Trophoblast cell (in vitro differentiated cells and primary cell): Measurements from ENCODE around the gene AIG1.

Experiments used
- DNase-seq, 2 donors: peaks; one replicate each; pipeline ENCODE4 v3.0.0-alpha.2; 2016
- H2AFZ ChIP-seq: 2 replicates; pipeline ENCODE4 v1.6.1; 2013; ENCODE audit warnings: low read length, moderate library complexity, mild to moderate bottlenecking; ENCODE audit not compliant: insufficient read depth, poor library complexity
- H2AK5ac ChIP-seq: 2 replicates; pipeline ENCODE4 v1.6.1; 2013; ENCODE audit warnings: mild to moderate bottlenecking, low read length
- H2BK120ac ChIP-seq: 2 replicates; pipeline ENCODE4 v1.6.1; 2013; ENCODE audit warnings: low read length, mild to moderate bottlenecking, moderate library complexity; ENCODE audit not compliant: insufficient read depth, poor library complexity
- H2BK12ac ChIP-seq: 2 replicates; pipeline ENCODE4 v1.6.1; 2013; ENCODE audit warnings: mild to moderate bottlenecking, low read length, moderate library complexity
- H2BK5ac ChIP-seq: 2 replicates; pipeline ENCODE4 v1.6.1; 2013; ENCODE audit warnings: low read length, low read depth, moderate library complexity, mild to moderate bottlenecking; ENCODE audit not compliant: poor library complexity
- H3K14ac ChIP-seq: 2 replicates; pipeline ENCODE4 v1.6.1; 2013; ENCODE audit warnings: mild to moderate bottlenecking, low read length
- H3K18ac ChIP-seq: 2 replicates; pipeline ENCODE4 v1.6.1; 2013; ENCODE audit warnings: mild to moderate bottlenecking, low read length
- H3K23ac ChIP-seq: 2 replicates; pipeline ENCODE4 v1.6.1; 2013; ENCODE audit warnings: low read length
- H3K27ac ChIP-seq: 2 replicates; pipeline ENCODE4 v1.5.1; 2013; ENCODE audit warnings: low read depth, mild to moderate bottlenecking, inconsistent platforms, low read length, moderate library complexity
- H3K27me3 ChIP-seq: 2 replicates; pipeline ENCODE4 v1.6.1; 2013; ENCODE audit warnings: inconsistent platforms, mild to moderate bottlenecking, low read length, moderate library complexity; ENCODE audit not compliant: insufficient read depth
- H3K36me3 ChIP-seq, 2 experiments: 1 replicate in 1 of 2; 2 replicates in 1 of 2; pipeline ENCODE4 v1.6.1; 2013; ENCODE audit warnings: low read length in 2 of 2, mild to moderate bottlenecking in 2 of 2, moderate library complexity in 1 of 2; ENCODE audit not compliant: insufficient read depth in 2 of 2, control insufficient read depth in 1 of 2
- H3K4ac ChIP-seq: 2 replicates; pipeline ENCODE4 v1.6.1; 2013; ENCODE audit warnings: low read depth, mild to moderate bottlenecking, low read length, moderate library complexity
- H3K4me1 ChIP-seq, 2 experiments: 1 replicate in 1 of 2; 2 replicates in 1 of 2; pipeline ENCODE4 v1.6.1; 2013; ENCODE audit warnings: low read length in 2 of 2, mild to moderate bottlenecking in 2 of 2, moderate library complexity in 1 of 2; ENCODE audit not compliant: insufficient read depth in 2 of 2, control insufficient read depth in 1 of 2
- H3K4me2 ChIP-seq: 2 replicates; pipeline ENCODE4 v1.6.1; 2013; ENCODE audit warnings: inconsistent platforms, mild to moderate bottlenecking, low read length, moderate library complexity
- H3K4me3 ChIP-seq: 2 replicates; pipeline ENCODE4 v1.5.1; 2013; ENCODE audit warnings: mild to moderate bottlenecking, low read depth, low read length, inconsistent platforms
- H3K79me1 ChIP-seq: one replicate; pipeline ENCODE4 v1.6.1; 2013; ENCODE audit warnings: low read length
- H3K79me2 ChIP-seq: 2 replicates; pipeline ENCODE4 v1.6.1; 2013; ENCODE audit warnings: low read length, mild to moderate bottlenecking; ENCODE audit not compliant: control insufficient read depth, insufficient read depth, poor library complexity
- H3K9ac ChIP-seq: 2 replicates; pipeline ENCODE4 v1.6.1; 2013; ENCODE audit warnings: mild to moderate bottlenecking, low read length
- H3K9me3 ChIP-seq: 2 replicates; pipeline ENCODE4 v1.6.1; 2013; ENCODE audit warnings: low read depth, mild to moderate bottlenecking, control low read depth, inconsistent platforms, low read length; ENCODE audit not compliant: insufficient read depth
- H4K12ac ChIP-seq: 2 replicates; pipeline ENCODE4 v1.6.1; 2013; ENCODE audit warnings: low read depth, mild to moderate bottlenecking, low read length, moderate library complexity
- H4K8ac ChIP-seq: 2 replicates; pipeline ENCODE4 v1.6.1; 2013; ENCODE audit warnings: low read depth, mild to moderate bottlenecking, low read length, moderate library complexity
- H4K91ac ChIP-seq: one replicate; pipeline ENCODE4 v1.6.1; 2013; ENCODE audit warnings: low read depth, mild to moderate bottlenecking, low read length, moderate library complexity
- WGBS: extraction: QIAGEN DNeasy Blood & Tissue Kit; methylation state at CpG from one replicate; pipeline ENCODE4 v1.1.7; 2013; ENCODE audit warnings: missing lambda C conversion rate; ENCODE audit not compliant: insufficient read length, insufficient coverage; ENCODE audit errors: extremely low coverage; 5-methylcytosine and 5-hydroxymethylcytosine counted together

The AIG1 gene

GRCh38 chr6:143026696-143027449 is 33.8 kb upstream of the AIG1 start:
- Histone ChIP-seq H3K4ac (no peak overlapping the region), H3K14ac (no peak overlapping the region), H3K27me3 (no peaks in the 10 kb centered on the region), H3K9me3 (no peaks in the 10 kb centered on the region), H3K36me3 (no peaks in the 10 kb centered on the region), H3K23ac (no peak overlapping the region), H3K9ac (no peak overlapping the region), H4K91ac (no peak overlapping the region), H3K4me2 (no peak overlapping the region), H3K79me1 (no peaks in the 10 kb centered on the region), H3K27ac (no peak overlapping the region), H4K8ac (no peak overlapping the region), H3K4me1 (no peaks in the 10 kb centered on the region), H2AFZ (no peak overlapping the region), H4K12ac (no peak overlapping the region), H3K4me3 (no peak overlapping the region), H3K18ac (no peak overlapping the region), H3K79me2 (no peaks in the 10 kb centered on the region), H2BK5ac (no peak overlapping the region), H2AK5ac (no peak overlapping the region), H2BK120ac (no peak overlapping the region), H2BK12ac (no peak overlapping the region)
- no CpG with 5 or more reads among the region's 5 CpGs for WGBS
- DNase-seq = peak; percentile 35 to 41

DNA sequence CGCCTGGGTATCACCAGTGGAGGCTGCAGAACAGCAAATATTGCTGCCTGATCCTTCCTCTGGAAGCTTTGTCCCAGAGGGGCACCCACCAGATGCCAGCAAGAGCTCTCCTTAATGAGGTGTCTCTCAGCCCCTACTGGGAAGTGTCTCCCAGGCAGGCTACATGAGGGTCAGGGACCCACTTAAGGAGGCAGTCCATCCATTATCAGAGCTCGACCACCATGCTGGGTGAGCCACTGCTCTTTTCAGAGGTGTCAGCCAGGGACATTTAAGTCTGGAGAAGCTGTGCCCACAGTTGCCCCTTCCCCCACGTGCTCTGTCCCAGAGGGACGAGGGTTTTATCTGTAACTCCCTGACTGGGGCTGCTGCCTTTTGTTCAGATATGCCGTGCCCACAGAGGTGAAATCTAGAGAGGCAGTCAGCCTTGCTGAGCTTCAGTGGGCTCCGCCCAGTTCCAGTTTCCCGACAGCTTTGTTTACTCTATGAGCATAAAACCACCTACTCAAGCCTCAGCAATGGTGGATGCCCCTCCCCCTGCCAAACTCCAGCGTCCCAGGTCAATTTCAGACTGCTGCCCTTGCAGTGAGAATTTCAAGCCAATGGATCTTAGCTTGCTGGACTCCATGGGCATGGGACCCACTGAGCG is 25.9 kb upstream of the AIG1 start:
- Histone ChIP-seq H3K4me3 (peak overlapping the region; percentile 57), H4K8ac (no peak overlapping the region), H3K27me3 (no peaks in the 10 kb centered on the region), H3K18ac (no peak overlapping the region), H3K4me2 (no peak overlapping the region), H3K4ac (no peak overlapping the region), H3K79me2 (no peaks in the 10 kb centered on the region), H3K79me1 (no peaks in the 10 kb centered on the region), H4K12ac (no peak overlapping the region), H3K27ac (no peak overlapping the region), H2BK12ac (no peak overlapping the region), H3K14ac (no peak overlapping the region), H2BK120ac (no peak overlapping the region), H3K9me3 (peaks cover 6% of the 10 kb centered on the region), H3K9ac (no peak overlapping the region), H2AK5ac (no peak overlapping the region), H3K36me3 (no peaks in the 10 kb centered on the region), H2BK5ac (no peak overlapping the region), H3K4me1 (no peaks in the 10 kb centered on the region), H4K91ac (no peak overlapping the region), H3K23ac (no peak overlapping the region), H2AFZ (no peak overlapping the region)
- DNase-seq = no peak
- no CpG with 5 or more reads among the region's 9 CpGs for WGBS

GRCh38 chr6:143037470-143037869 is 23.2 kb upstream of the AIG1 start:
- Histone ChIP-seq H3K79me2 (no peaks in the 10 kb centered on the region), H3K4me2 (no peak overlapping the region), H3K23ac (no peak overlapping the region), H3K9ac (no peak overlapping the region), H3K14ac (no peak overlapping the region), H3K18ac (no peak overlapping the region), H2BK5ac (no peak overlapping the region), H4K8ac (no peak overlapping the region), H2BK12ac (no peak overlapping the region), H3K27ac (no peak overlapping the region), H4K91ac (no peak overlapping the region), H2BK120ac (no peak overlapping the region), H4K12ac (no peak overlapping the region), H3K36me3 (no peaks in the 10 kb centered on the region), H3K4ac (no peak overlapping the region), H3K9me3 (peaks cover 6% of the 10 kb centered on the region), H3K27me3 (no peaks in the 10 kb centered on the region), H3K4me3 (no peak overlapping the region), H3K79me1 (no peaks in the 10 kb centered on the region), H3K4me1 (no peaks in the 10 kb centered on the region), H2AK5ac (no peak overlapping the region), H2AFZ (no peak overlapping the region)
- DNase-seq = no peak
- no CpG with 5 or more reads among the region's 2 CpGs for WGBS

GRCh38 chr6:143038833-143039232 is 21.9 kb upstream of the AIG1 start:
- peaks cover 6% of the 10 kb centered on the region for H3K9me3 ChIP-seq
- no peak overlapping the region for H3K9ac ChIP-seq
- H3K27ac ChIP-seq = no peak overlapping the region
- no peak overlapping the region for H4K91ac ChIP-seq
- DNase-seq = no peak
- H2BK5ac ChIP-seq = no peak overlapping the region
- H4K8ac ChIP-seq = no peak overlapping the region
- no peaks in the 10 kb centered on the region for H3K79me2 ChIP-seq
- no peak overlapping the region for H3K4ac ChIP-seq
- no peak overlapping the region for H3K4me3 ChIP-seq
- no peaks in the 10 kb centered on the region for H3K79me1 ChIP-seq
- no peak overlapping the region for H2AFZ ChIP-seq
- no peak overlapping the region for H2BK12ac ChIP-seq
- no peak overlapping the region for H3K23ac ChIP-seq
- no peak overlapping the region for H3K18ac ChIP-seq
- H4K12ac ChIP-seq = no peak overlapping the region
- no peaks in the 10 kb centered on the region for H3K27me3 ChIP-seq
- no peak overlapping the region for H2AK5ac ChIP-seq
- H3K14ac ChIP-seq = no peak overlapping the region
- no peaks in the 10 kb centered on the region for H3K36me3 ChIP-seq
- no peak overlapping the region for H2BK120ac ChIP-seq
- no peaks in the 10 kb centered on the region for H3K4me1 ChIP-seq
- H3K4me2 ChIP-seq = no peak overlapping the region
